GM13976 (cell line): Measurements from ENCODE around the gene HOXB4.

Experiments used
- DNase-seq: peaks from one replicate; pipeline ENCODE4 v3.0.0; 2012; ENCODE audit warnings: low spot score
- CTCF ChIP-seq: IDR thresholded peaks from 2 replicates; pipeline ENCODE4 v1.5.1; 2012; ENCODE audit warnings: borderline replicate concordance, mild to moderate bottlenecking; ENCODE audit not compliant: insufficient read depth; ENCODE audit errors: extremely low read depth, missing control alignments, control extremely low read depth
- in situ Hi-C: fragments of 300-500 bp; cut with MboI; formaldehyde crosslinking; loops from one replicate; pipeline ENCODE4 v1.12.0; 2022; ENCODE audit warnings: low sequenced_read_pairs, mixed read lengths, inconsistent platforms; ENCODE audit not compliant: unreplicated experiment

HOXB4 gene

DNA sequence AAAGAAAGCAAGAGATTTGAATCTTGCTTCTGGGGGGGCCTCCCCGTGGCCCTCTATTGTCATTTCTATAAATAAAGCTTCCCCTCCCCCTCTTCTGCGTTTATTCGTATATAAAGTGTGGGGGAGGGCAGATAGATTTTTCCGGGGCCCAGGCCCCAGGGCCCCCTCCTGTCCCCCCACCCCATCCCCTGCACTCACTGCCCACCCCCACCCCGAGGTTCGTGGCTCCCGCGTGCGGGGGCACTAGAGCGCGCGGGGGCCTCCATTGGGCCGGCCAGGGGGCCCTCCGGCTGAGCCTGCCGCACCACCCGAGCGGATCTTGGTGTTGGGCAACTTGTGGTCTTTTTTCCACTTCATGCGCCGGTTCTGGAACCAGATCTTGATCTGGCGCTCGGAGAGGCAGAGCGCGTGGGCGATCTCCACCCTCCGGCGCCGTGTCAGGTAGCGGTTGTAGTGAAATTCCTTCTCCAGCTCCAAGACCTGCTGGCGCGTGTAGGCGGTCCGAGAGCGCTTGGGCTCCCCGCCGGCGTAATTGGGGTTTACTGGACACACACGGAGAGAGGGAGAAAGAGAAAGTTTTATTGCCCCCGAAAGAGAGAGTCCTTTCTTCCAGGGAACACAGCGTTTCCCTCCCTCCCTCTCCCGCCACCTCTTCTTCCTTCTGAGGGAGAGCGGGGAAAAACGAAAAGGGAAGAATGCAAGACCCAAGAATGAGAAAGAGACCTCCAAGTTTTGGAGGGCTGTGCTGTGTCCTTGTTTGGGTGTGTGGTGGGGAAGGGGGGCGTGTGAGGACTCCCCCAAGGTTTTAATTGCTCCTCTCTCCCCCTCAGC, 1.5 kb downstream of the HOXB4 start:
- DNase-seq = no peak
- in situ Hi-C loops = no loop called here
- TF ChIP-seq CTCF = no peak

- no peak for DNase-seq
- TF ChIP-seq CTCF = no peak
- in situ Hi-C loops = no loop called here
Observed at GRCh38 chr17:48575673-48576478, 2.3 kb downstream of the HOXB4 start.

DNA sequence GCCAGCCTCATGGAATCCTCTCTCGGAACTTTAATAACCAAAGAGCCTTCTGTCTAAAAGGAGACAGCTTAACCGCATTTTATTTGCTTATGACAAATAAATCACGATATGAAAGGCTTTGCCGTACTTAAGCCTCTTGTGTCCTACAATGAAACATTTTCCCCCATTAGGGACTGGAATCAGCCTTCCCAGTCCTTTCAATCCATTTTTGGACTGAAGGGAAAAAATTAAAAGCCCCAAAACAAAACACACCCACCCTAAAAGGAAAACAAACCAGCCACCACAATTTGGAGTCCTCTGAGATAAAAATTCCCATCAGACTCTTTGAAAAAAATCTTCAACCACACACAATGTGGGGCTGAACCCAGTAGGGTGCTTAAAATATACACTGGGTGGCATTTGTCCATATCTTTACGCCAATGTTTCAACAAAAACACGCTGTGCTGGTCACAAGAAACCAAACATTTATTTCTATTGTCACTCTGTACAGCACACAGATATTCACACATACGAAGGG, 3.0 kb downstream of the HOXB4 start:
- TF ChIP-seq CTCF = no peak
- DNase-seq = no peak
- in situ Hi-C loops = no loop called here

GRCh38 chr17:48574505-48575065, 3.6 kb downstream of the HOXB4 start:
- no peak for TF ChIP-seq CTCF
- in situ Hi-C loops = no loop called here
- no peak for DNase-seq

DNA sequence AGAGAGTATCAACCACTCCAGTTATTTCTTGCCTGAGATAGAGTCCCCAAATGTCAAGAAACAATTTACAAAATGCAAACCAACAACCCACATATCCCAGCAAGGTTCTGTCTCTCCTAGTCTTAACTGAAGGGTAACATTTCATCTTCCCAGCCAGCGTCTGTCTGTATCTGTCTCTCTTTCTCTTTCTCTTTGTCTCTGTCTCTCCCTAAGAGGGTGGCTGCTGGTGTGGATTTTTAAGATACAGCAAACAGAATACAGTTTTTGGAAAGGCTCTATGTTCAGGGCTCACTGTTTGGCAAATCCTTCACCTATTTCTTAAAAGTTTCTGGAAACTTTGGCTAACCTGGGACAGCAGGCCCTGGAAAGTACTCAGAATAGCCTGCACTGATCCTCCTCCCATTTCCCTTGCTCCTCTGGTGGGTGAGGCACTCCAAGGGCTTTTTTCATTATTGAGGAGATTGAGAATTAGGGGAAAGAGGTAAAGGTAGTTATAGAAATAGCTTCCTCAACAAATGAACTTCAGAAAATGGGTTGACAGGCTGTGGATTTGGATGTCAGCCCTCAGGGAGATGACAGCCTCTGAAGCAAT, 6.2 kb downstream of the HOXB4 start:
- DNase-seq = no peak
- in situ Hi-C loops = no loop called here
- no peak for TF ChIP-seq CTCF
